ENCODE results near the gene RGP1.

The RGP1 gene

DNA sequence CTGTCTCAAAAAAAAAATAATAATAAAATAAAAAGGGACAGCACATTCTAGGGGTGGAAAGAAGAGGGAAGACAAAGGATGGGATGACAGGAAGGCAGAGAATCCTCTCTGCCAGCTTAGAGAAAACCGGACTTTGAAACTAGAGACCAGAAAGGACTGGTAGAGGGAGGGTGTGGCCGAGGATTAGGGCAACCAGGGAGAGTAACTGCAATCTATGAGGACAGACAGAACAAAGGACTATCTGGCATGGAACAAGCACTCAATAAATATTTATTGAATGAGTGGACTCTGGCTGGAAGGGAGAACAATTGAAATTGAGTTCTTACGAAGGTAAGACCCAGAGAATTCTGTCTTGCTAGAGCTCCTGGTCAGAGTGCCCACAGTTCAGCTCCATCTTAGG is 2.5 kb upstream of the RGP1 start:
- no peak for DNase-seq

DNA sequence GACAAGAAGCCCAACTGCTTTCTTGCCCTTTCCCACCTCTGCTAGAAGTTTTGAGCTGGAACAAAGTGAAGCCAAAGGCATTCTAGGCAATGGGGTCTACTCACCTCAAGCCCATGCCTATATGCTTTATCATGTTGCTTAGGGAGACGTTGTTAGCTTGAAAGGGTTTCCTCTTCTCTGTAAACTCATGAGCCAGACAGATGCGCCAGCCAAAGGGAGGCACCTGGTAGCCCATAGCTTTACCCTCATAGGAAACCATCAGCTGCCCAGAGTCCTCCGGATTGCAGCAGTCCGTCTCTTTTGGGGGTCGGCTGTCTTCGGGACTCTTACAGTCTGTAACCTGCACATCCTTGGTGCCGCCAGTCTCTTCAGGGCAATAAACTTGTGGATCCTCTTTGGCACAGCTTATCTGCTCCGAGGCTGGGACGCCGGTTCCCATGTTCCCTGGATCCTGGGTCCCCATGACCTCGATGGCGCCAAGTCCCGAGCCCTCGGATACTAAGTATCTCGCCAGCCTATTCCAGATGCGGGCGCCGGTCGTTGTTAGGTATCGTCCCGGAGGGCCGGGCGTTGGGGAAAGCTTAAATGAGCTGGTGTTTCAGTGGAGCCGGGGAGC is 737 bp upstream of the RGP1 start:
- DNase-seq = no peak

DNA sequence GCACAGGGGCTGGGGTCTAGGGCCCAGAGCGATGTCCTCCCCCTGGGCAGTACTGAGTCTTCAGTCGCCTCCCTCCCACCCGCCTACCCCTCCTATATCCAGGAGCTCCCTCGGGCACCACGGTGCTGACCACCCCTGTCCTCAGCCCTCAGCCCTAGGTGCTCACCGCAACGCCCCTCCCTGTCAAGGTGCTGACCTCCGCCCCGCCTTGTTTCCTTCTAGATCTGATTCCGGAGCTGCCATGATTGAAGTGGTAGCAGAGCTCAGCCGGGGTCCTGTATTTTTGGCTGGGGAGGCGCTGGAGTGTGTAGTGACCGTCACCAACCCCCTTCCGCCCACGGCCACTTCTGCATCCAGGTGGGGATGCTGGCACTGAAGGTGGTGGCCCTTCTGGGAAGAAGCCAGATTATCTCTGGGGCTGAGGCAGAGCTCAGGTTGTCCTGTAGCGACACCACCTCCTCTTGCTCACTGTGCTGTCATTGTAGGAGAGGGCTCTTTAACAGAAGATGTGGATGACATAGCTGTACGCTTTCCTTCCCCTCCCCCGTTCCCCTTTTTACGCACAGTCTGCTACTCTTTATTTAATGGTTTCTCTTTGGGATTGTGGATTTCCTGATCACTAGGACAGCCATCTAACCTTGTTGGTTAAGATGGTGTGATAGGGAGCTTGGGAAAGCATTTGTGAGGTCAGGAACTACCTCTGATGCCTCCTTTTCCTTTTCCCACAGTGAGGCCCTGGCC is 598 bp downstream of the RGP1 start:
- DNase-seq = no peak

DNA sequence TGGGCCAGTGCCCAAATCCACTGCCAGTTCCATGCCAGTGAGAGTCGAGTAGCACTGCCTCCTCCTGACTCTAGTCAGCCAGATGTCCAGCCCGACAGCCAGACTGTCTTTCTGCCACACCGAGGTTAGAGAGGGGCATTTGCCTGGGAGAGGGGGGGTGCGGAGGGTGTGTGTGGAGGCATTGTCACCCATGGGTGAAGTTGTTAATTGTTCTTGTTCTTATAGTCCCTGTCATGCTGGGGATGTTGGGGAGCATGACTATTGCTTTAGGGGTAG is 1.1 kb downstream of the RGP1 start:
- no peak for DNase-seq

DNA sequence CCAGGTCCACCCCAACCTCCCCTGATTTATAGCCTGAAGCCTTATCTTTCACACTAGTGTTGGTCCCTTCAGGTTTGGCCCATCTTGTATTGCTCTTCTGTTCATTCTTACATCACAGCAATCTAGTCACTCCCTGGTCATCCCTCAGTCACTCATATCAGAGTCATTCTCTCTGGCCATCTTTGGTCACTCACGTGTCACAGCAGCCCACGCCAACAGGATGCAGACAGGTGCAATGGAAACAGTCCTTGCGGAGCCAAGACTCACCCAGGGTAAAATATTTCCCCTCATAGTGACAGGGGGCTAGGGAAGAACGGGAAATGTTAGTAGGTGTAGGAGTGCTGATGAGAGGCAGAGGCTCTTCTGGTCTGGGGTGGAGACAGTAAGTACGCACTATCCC is 4.4 kb downstream of the RGP1 start:
- no peak for DNase-seq

DNA sequence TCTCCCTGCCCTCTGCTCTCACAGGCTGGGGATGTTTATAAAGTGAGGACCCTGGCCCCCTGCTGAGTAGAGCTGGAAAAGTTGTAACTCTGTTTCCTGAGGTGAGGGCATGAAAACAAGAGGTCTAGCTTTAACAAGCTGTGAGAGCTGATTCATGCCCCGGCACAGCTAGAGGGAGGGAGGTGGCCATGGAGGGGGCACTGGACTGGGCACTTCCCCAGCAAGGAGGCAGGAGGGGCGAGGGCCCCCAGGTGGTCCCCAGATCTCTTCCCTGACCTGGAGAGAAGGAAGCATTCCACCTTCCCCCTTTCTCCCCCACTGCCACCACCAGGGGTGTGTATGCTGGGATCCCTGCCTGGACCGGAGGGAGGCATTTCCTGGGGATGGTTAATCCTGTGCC is 5.2 kb downstream of the RGP1 start, which contains the start of gene MSMP:
TSS of gene MSMP (minus strand) at position 13 of the 400 bp plus-strand sequence. CDS start 147 bp downstream, outside the sequence.
- no peak for DNase-seq

DNA sequence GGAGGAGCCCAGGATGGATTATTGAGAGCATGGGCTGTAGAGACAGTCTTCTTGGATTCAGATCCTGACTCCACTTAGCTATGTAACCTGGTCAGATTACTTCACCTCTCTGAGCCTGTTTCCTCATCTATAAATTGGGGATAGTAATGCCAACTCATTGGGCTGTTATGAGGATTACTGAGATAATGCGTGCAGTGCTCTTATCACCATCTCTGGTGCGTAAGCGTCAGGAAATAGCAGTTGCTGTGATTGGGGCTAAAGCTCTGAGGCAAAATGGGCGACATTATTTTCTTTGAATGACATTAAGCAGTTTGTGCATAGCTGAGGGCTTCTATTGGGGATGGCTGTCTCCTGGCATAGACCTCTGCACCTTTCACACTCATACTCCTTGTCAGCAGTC is 6.0 kb downstream of the RGP1 start:
- no peak for DNase-seq

DNA sequence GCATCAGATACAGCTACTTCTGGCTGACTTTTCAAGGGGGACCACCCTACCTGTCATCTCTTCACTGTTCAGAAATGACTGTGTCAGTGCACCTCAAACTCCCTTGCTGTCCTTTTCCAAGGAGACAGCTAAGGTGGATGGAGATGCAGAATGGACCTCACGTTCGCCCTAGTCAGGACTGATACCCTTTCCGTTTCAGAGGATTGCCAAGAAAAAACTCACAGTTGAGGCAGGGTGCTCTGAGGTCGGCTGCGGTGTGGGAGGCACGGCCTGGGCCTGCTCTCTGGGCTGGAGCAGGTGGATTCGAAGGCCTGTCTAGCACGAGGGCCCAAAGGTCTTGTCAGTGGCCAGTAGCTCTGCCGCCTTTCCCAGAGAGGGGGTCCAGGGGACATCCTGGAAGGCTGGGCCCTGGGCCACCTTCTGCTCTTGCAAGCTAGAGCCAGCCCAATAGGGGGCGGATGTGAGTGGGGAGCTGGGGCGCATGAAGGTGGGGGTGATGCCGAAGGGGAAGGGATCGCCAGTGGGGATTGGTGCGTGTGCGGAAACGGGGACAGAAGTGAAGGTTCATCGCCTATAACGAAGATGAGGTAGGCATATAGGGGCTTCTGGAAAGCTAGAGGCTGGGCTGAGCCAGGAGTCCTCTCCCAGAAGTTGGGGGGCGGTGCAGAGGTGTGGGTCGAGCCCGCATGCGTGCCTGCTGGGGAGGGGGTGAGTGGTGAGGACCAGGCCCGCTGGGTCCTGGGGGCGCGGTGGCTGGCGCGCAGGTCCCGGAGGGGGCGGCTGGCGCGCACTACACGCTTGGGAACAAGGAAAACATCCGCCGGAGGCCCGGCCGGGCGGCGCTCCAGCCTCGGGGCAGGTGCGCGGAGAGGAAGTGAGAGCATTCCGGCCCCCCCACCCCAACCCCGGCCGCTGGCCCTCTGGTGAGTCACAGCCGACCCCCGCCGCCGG is 7.5 kb downstream of the RGP1 start:
- peak; percentile 18 to 23 for DNase-seq

DNA sequence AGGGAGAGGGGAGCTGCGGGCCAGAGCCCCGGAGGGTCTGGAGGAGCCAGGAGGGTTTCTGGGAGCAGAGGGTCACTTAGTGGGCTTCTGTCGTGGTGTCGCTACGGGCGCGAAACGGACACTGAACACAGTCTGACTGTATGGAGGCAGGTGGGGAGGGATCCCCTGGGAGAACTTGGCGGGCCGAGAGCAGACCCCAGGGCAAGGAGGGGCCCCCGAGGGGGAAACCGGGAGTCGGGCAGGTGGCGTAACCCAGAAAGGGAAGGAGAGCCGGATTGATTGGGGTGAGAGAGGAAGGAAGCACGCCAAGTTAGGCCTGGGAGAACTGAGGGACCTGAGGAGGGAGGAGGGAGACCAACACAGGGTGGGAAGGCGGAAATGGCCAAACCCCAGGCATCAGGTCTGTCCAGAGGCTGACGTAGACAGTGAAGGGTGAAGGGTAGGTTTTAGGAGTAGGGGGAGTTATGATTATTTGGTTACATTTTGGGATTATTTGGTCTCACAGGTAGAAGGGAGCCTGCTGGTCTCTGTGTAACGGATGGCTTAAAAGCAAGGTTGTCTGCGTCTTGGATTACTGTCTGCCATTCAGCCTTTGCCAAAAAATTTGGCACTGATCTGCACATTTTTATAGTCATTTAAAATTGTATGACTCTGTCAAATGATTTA is 8.3 kb downstream of the RGP1 start:
- no peak for DNase-seq

DNA sequence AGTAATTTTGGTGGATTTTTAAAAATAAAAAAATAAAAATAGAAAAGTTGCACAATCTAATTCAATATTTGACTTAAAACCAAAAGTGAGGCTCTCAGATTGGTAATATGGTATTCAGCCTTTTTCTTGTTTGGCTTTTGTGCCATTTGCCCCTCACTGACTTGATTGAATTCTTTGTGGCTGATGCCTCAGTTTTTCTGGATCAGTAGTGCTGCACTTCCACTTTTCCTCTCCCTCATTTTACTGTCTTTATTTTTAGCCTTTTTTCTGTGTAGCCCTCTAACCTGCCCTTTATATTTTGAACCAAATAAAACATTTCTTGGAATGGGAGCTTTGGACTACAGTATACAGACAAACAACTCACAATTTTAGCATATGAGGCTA is 8.8 kb downstream of the RGP1 start:
- no peak for DNase-seq

DNA sequence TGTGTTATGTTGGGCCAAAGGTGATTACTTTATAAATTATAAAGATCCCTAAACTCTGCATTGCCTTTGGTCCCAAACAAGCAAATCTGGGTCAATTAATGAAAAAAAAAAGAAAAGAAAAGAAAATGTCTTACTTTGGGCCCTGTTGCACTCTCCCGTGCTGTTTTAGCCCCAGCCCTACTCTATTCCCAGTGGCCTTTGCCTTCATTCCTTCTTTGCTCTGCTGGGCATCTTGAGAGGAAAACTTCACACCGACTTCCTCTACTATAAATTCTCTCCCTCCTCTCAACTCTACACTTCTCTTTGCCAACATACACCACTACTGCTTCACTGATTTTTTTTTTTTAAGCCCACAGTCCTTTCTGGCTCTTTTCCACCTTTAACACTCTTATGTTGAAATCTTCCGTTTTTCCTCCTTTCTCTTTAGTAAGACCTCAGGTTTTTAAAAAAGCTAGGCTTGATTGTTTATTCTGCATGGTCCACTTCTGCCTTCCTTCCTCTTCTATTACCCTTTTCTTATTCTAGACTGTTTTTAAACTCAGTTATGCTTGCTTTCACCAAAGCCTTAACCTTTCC is 9.5 kb downstream of the RGP1 start:
- DNase-seq = no peak

DNA sequence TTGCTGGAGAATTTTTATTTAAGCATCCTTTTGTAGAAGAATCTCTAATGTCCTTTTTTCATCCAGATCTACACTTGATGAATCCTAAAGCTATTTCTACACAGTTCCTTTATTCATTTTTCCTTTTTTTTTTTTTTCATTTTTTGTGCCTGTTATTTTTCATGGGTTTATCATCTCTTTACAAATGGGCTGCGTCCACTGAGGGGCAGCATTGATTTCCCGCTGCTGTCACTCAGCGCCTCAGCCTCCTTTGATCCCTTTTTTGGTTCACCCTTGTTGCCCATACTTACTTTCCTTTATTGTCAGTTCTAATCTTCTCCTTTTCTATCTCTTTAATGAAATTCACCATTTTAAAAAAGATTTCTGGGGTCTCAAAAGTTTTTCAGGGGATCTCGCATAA is 10.7 kb downstream of the RGP1 start:
- DNase-seq = no peak

DNA sequence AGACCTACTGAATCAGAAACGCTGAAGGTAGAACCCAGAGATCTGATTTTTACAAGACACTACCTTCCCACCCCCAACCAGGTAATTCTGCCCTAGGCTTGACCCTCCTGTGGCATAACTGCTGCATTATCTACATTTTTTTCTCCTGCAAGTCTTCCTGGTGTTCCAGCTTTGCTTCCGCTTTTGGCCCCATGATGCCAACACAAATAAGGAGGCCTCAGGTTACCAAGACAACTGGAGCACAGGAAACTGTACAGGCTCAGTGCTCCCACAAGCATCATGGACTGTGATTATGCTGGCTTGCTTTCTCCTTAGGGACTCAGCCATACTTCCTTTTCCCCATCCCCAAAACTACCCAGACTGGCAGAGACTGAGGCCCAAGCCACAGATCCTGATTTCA is 11.6 kb downstream of the RGP1 start:
- no peak for DNase-seq

DNA sequence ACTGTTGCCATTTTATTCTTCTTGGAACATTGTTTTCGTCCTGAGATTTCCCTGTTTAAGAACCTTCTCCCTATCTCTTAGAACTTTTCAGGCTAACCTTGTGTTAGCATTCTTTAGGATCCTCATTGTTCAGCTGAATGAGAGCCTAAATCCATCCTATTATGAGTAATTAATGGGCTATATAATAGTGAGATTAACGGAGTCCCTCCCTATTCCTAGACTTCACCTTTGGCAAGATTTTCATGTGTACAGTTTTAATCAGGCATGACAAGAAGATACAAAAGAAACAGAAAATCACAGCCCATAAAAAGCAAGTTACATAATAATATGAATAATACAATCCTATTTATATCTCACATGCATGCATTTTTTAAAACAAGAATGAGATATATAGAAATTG is 14.1 kb downstream of the RGP1 start:
- no peak for DNase-seq

DNA sequence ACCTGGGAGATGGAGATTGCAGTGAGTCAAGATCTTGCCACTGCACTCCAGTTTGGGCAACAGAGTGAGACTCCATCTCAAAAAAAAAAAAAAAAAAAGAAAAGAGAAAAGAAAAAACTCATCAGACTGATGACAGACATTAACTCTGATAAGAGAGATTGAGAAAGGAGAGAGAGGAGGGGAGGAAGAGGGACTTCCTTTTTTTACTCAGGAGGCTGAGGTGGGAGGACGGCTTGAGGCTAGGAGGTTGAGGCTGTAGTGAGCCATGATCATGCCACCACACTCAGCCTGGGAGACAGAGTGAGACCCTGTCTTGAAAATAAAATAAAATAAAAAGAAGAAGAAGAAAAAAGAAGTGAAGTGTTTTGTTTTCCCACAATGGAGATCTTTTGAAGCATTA is 14.7 kb downstream of the RGP1 start:
- no peak for DNase-seq

DNA sequence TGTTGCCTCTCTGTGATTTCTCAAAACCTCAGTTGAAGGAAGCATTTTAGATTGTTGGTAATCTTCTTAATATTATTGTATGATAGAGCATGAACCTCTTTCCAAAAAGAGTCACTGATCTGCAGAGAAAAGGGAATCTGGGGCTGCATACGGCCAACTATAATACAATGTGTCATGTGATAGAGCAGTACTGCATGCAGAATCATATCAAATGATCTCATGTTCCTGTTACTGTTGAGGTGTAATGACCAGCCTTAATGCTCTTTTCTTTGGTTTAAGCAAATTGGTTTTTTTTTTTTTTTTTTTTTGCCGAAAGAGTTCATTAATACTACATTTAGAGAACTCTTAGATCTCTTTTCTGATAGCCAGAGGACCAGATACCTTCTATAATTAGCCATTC is 17.9 kb downstream of the RGP1 start:
- no peak for DNase-seq

DNA sequence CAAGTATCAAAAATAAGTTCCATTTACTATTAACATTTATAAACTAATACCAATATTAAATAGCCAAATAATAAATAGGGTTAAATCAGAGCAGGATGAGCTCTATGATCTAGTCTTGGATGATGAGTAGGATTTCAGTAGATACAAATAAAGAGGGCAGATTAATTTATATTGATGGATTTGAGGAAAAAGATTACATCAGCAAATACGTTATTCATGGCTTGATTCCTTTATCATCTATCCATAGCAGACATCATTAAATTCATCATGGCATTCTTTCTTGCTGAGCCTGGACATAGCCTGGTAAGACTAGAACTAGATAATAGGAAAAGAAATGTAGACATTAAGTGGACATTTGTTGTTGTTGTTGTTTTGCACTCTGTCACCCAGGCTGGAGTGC is 18.4 kb downstream of the RGP1 start:
- DNase-seq = no peak

DNA sequence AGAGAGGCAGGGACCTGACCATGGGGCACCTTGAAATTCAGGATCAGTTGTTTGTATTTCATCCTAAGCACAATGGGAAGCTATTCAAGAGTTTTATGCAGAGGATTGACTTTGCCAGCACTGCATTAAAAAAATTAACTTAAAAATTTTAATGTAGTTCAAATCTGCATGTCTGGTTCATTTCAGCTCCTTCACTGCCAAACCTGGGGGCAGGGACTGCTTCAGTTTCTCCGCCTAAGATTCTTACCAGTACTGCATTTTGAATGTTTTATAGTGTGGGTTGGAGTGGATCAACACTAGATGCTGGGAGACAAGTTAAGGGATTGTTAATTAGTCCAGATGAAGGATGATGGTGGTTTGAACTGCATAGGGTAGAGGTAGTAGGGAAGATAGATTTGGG is 20.7 kb downstream of the RGP1 start:
- DNase-seq = no peak

DNA sequence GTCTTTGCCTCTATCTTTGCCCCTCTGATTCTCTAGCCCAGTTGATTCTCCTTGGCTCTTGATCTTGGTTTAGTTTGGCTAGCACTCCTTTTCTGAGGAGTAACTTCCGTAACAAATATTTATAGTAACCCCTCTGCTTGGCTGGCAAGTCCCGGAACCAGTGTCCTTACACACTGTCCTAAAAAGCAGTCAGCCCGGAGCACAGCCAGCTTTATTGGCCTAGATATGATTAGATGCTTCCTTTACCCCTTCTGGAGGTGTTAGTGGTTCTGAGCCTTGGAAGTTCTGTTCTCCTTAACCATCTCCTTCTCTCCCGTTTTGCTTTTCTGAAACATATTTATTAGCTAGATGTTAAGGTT is 22.0 kb downstream of the RGP1 start:
- DNase-seq = no peak

DNA sequence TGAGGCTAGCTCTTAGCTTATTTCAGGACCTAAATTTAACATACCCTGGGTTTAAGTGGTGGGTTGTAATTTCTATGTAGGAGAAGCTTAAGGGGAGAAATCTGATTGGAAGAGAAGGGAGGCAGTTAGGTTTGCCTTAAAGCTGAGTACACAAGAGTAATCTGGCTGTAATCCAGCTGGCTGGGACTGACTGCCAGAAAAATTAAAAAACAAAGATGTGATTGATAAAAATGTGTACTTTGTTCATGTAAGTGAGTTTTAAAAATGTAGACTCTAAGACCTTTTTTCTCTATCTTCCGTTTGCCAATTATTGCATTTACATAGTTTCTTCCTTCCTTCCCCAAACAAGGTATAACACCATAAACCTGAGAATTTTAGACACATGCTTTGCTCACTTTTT is 22.4 kb downstream of the RGP1 start:
- DNase-seq = no peak

DNA sequence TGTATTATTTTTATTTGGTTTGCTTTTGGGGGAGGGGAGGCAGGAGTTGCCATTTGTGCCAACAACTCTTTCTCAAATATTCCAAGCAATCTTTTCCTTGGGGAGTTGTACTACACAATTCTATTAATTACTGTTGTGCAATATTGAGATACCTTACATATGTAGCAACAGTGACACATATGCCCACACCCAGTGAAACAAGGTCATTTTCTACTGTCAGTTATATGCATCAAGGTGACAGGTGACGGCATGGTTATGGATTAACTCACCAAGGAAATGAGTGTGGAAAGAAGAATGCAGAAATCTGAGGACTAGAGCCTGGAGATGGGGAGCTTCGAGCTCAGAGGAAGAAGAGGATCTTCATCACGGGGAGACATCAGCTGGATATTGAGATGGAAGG is 22.9 kb downstream of the RGP1 start:
- DNase-seq = no peak

DNA sequence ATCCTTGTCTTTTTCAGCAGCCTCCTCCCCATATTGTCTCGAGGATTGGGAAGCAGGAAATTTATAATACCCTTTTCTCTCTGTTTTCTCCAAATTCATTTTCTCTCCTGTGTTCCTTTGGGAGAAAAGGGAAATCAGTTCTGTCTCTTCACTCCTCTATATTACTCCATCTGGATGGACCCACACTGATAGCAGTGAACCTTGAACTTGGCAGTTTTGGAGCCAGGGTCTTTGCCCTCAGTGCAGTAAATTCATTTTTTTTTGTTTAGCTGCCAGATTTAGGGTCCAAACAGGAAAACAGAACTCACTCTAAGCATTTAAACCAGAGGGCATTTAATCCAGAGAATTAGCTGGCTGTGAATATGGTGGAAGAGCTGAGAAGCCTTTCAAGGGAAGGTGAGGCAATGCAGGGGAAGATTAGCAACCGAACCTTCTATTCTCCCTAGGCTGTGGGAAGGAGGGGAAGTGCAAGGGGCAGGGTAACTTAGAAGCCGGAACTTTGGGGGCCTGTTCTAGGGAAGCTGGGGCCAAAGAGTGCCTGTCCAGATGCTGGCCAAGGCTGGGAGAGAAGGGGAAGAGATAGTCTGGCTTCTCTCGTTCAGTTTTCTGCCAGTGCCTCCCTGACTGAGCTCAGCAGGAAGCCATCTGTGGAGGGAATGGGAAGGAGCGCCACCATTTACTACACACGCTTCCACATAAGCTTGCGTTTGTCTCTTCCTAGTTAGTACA is 26.0 kb downstream of the RGP1 start:
- DNase-seq = no peak

DNA sequence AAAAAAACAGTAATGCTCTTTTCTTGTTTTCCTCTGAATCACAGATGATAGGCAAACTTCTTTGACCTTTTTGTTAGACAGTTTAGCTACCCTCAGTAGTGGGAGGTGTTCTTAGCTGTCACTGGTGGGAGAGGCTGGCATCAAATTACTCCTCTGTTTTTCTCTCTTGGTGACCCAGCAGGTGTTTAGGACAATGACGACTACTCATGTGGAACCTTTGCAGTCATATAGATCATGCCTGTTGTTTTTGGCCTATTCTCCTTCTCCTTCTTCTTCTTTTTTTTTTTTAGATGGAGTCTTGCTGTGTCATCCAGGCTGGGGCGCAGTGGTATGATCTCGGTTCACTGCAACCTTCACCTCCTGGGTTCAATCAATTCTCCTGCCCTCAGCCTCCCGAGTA is 26.9 kb downstream of the RGP1 start:
- no peak for DNase-seq

All from bone marrow (tissue), 2 donors.